Retinal pigment epithelial cell (primary cell): ENCODE data around the gene MAL.
"Not testable (repeated sequence)": the region's sequence is repeated elsewhere in the genome, so short reads cannot be mapped to it uniquely, and the experiment has no call there.

Source experiments
- DNase-seq: peaks from one replicate; pipeline ENCODE4 v3.0.0-alpha.2; 2010; ENCODE audit warnings: low read depth
- H3K4me3 ChIP-seq: 2 replicates; pipeline ENCODE4 v1.5.1; 2011; ENCODE audit warnings: mild to moderate bottlenecking, low read length, control low read depth, moderate library complexity
- CTCF ChIP-seq: conservative IDR thresholded peaks from 2 replicates; pipeline ENCODE4 v1.5.1; 2011; ENCODE audit warnings: low read depth, low read length, control low read depth, inconsistent platforms

Gene MAL

DNA sequence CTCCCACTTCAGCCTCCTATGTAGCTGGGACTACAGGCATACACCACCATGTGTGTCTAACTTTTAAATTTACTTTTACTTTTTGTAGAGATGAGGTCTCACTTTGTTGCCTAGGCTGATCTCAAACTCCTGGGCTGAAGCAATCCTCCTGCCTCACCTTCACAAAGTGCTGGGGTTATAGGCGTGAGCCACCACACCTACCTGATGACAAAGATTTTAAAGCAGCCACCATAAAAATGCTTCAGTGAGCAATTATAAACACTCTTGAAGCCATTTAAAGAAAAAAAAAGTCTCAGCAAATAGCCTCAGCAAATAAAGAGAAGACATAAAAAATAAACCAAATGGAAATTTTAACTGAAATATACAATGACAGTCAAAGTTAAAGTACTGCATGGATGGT lies 60.5 kb downstream of the MAL start:
- no peak overlapping the region for H3K4me3 ChIP-seq
- no peak for DNase-seq
- TF ChIP-seq CTCF = no peak

DNA sequence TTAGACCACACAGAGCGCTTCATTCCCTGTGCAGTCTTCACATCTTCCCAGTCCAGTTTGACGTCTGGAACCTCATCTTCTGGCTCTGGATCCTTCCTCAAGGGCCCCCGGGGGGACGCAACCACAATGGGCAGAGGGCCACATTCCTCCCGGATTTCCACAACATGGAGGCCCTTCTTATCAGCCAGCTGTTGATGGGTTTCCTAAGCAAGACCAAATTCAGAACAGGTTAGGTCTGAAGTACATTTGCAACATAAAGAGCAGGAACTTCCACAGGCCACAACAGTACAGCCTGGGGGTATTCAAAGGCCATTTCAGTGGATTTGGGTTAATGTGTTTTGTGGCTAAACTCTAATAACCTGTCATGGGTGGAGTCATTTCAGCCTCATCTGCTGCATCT lies 61.9 kb downstream of the MAL start:
- H3K4me3 ChIP-seq = no peak overlapping the region
- TF ChIP-seq CTCF = no peak
- DNase-seq = no peak

DNA sequence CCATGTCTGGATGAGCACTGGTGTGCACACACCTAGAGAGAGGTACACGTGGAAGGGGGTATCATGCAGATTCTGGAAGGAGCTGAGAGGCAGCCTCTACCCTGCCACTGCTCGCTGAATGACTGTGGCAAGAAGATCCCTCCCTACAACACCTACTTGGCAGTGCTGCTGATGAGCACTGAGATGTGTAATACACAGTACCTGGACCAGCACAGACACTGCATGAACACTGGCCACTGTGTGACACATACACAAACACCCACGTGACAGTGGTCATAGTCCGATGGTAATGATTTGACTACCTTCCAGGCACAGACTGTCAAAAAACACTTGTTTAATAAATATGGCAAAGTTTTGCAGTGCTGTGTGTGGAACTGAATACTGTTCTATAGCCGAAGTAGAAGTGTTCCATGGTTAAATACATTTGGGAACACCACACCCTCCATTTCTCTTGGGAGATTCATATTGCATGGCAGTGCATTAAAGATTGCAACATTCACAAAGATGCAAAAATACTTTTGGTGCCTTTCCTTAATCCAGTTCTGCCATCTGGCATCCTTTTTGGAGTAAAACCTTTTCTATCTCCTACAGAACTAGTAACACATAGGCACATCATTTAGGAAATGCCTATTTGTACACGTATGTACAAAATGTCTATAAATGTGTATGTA lies 66.5 kb downstream of the MAL start:
- no peak overlapping the region for H3K4me3 ChIP-seq
- TF ChIP-seq CTCF = no peak
- DNase-seq = no peak

DNA sequence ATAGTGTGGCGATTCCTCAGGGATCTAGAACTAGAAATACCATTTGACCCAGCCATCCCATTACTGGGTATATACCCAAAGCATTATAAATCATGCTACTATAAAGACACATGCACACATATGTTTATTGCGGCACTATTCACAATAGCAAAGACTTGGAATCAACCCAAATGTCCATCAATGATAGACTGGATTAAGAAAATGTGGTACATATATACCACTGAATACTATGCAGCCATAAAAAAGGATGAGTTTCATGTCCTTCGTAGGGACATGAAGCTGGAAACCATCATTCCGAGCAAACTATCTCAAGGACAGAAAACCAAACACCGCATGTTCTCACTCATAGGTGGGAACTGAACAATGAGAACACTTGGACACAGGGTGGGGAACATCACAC lies 72.8 kb downstream of the MAL start:
- DNase-seq, H3K4me3 ChIP-seq: not testable (repeated sequence)

- no peak for DNase-seq
- H3K4me3 ChIP-seq = no peak overlapping the region
- TF ChIP-seq CTCF = no peak
Observed at GRCh38 chr2:95099910-95100309, 74.4 kb downstream of the MAL start.
